HL-60 (cell line): ENCODE results near the gene RNASE4.
"Not testable (repeated sequence)": the region's sequence is repeated elsewhere in the genome, so short reads cannot be mapped to it uniquely, and the experiment has no call there.

ENCODE experiments used
- DNase-seq, 2 experiments: peaks; one replicate each; pipeline ENCODE4 v3.0.0-alpha.2; 2010 to 2020; ENCODE audit warnings: low read depth in 1 of 2, low spot score in 1 of 2
- H3K27ac ChIP-seq: fragments of 250-450 bp; sonication (Bioruptor Pico); replicated peaks from 2 replicates; pipeline ENCODE4 v1.5.1; 2020; ENCODE audit warnings: mild to moderate bottlenecking, moderate library complexity
- H3K27me3 ChIP-seq: fragments of 250-450 bp; sonication (Bioruptor Pico); 2 replicates; pipeline ENCODE4 v1.5.1; 2021; ENCODE audit warnings: mild to moderate bottlenecking, moderate library complexity; ENCODE audit not compliant: insufficient read depth, poor library complexity, severe bottlenecking
- H3K4me3 ChIP-seq: replicated peaks from 2 replicates; pipeline ENCODE4 v1.5.1; 2011; ENCODE audit warnings: mild to moderate bottlenecking, control low read depth, low read length; ENCODE audit not compliant: insufficient read depth
- GABPA ChIP-seq: IDR thresholded peaks from 2 replicates; pipeline ENCODE4 v1.6.1; 2012; ENCODE audit warnings: low read depth
- POLR2AphosphoS5 ChIP-seq: IDR thresholded peaks from 2 replicates; pipeline ENCODE4 v1.6.1; 2012; ENCODE audit warnings: low read depth
- SPI1 ChIP-seq: IDR thresholded peaks from 2 replicates; pipeline ENCODE4 v1.6.1; 2012; ENCODE audit warnings: low read depth, mild to moderate bottlenecking, borderline replicate concordance
- TF ChIP-seq, protein P1 (sequence below): IDR thresholded peaks from one replicate; pipeline ENCODE4 v1.5.1; 2011; ENCODE audit warnings: low read length, control low read depth, inconsistent platforms; ENCODE audit not compliant: insufficient read depth
- TF ChIP-seq, protein P2 (sequence below): IDR thresholded peaks from 2 replicates; pipeline ENCODE4 v1.6.1; 2012; ENCODE audit warnings: low read depth; ENCODE audit not compliant: insufficient replicate concordance

The RNASE4 gene

DNA sequence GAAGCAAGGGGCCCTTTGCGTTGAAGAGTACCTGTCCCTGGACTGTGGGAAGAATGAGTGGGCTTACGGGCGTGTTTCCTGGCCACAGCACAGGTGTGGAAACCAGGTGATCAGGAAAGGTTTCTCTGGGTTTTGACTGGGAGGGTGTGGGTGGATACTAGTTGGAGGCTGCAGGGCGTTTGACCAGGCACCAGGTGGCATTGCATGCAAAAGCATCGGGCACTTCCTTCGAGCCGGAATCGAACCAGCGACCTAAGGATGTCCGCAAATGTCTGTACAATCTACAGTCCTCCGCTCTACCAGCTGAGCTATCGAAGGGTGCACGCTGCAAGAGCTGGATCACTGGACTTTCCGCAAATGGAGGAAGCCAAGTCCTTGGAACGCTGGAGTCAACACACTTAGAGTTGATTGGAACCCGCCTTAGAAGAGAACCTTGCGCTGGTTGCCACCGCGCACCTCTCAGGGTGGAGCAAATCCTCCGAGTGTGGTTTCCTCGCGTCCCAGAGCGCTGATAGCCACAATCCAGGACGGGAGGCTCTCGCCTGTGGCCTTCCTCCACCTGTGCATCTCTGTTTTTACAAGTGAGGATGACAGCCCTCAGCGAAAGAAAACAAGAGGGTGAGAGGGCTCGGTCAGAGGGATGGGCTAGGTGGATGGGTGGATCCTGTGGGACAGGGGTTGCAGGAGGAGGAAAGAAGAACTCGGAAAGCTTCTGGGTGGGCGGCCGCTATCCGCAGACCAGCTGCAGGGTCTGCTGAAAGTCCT lies 21.2 kb upstream of the RNASE4 start:
- TF ChIP-seq POLR2AphosphoS5 (no peak), SPI1 (peak; percentile 41; the same call in 1 of the 2 replicates)
- TF ChIP-seq, protein P1, sequence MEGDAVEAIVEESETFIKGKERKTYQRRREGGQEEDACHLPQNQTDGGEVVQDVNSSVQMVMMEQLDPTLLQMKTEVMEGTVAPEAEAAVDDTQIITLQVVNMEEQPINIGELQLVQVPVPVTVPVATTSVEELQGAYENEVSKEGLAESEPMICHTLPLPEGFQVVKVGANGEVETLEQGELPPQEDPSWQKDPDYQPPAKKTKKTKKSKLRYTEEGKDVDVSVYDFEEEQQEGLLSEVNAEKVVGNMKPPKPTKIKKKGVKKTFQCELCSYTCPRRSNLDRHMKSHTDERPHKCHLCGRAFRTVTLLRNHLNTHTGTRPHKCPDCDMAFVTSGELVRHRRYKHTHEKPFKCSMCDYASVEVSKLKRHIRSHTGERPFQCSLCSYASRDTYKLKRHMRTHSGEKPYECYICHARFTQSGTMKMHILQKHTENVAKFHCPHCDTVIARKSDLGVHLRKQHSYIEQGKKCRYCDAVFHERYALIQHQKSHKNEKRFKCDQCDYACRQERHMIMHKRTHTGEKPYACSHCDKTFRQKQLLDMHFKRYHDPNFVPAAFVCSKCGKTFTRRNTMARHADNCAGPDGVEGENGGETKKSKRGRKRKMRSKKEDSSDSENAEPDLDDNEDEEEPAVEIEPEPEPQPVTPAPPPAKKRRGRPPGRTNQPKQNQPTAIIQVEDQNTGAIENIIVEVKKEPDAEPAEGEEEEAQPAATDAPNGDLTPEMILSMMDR = peak; percentile 57
- DNase-seq = peak; percentile 63 to 89
- peaks cover under 1% of the 10 kb centered on the region for H3K27me3 ChIP-seq
- no peak overlapping the region for H3K27ac ChIP-seq
- peak overlapping the region; percentile 53 for H3K4me3 ChIP-seq

GRCh38 chr14:20666400-20666961 lies 17.9 kb upstream of the RNASE4 start:
- H3K4me3 ChIP-seq, DNase-seq, H3K27me3 ChIP-seq, H3K27ac ChIP-seq: not testable (repeated sequence)

- Histone ChIP-seq H3K27me3 (no peaks in the 10 kb centered on the region), H3K27ac (no peak overlapping the region), H3K4me3 (no peak overlapping the region)
- no peak for TF ChIP-seq GABPA
- TF ChIP-seq, protein P1 = no peak
- TF ChIP-seq, protein P2, sequence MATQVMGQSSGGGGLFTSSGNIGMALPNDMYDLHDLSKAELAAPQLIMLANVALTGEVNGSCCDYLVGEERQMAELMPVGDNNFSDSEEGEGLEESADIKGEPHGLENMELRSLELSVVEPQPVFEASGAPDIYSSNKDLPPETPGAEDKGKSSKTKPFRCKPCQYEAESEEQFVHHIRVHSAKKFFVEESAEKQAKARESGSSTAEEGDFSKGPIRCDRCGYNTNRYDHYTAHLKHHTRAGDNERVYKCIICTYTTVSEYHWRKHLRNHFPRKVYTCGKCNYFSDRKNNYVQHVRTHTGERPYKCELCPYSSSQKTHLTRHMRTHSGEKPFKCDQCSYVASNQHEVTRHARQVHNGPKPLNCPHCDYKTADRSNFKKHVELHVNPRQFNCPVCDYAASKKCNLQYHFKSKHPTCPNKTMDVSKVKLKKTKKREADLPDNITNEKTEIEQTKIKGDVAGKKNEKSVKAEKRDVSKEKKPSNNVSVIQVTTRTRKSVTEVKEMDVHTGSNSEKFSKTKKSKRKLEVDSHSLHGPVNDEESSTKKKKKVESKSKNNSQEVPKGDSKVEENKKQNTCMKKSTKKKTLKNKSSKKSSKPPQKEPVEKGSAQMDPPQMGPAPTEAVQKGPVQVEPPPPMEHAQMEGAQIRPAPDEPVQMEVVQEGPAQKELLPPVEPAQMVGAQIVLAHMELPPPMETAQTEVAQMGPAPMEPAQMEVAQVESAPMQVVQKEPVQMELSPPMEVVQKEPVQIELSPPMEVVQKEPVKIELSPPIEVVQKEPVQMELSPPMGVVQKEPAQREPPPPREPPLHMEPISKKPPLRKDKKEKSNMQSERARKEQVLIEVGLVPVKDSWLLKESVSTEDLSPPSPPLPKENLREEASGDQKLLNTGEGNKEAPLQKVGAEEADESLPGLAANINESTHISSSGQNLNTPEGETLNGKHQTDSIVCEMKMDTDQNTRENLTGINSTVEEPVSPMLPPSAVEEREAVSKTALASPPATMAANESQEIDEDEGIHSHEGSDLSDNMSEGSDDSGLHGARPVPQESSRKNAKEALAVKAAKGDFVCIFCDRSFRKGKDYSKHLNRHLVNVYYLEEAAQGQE = no peak
- no peak for TF ChIP-seq POLR2AphosphoS5
- TF ChIP-seq SPI1 = no peak
- no peak for DNase-seq
Observed at GRCh38 chr14:20667957-20668356, 16.4 kb upstream of the RNASE4 start.

GRCh38 chr14:20668969-20669368 lies 15.4 kb upstream of the RNASE4 start:
- DNase-seq = no peak
- Histone ChIP-seq H3K4me3 (no peak overlapping the region), H3K27ac (no peak overlapping the region), H3K27me3 (no peaks in the 10 kb centered on the region)
- TF ChIP-seq, protein P2 = no peak
- no peak for TF ChIP-seq POLR2AphosphoS5
- no peak for TF ChIP-seq SPI1
- no peak for TF ChIP-seq GABPA
- TF ChIP-seq, protein P1 = no peak
